HG02884 (cell line): ENCODE results near the gene NREP.
A peak's percentile ranks its signal among the peaks of the same experiment; 100 is the strongest.

Source experiments
- ATAC-seq: cut with Tn5 transposase; IDR thresholded peaks from one replicate; pipeline ENCODE4 v1.9.1; 2021; ENCODE audit warnings: mild to moderate bottlenecking, moderate library complexity; ENCODE audit not compliant: unreplicated experiment

Gene NREP

GRCh38 chr5:111756581-111757354 lies at the start of gene NREP:
TSS of gene NREP (minus strand) at chr5:111757194. CDS start at chr5:111755772, 1,422 bp downstream.
- ATAC-seq: peak; percentile 0

DNA sequence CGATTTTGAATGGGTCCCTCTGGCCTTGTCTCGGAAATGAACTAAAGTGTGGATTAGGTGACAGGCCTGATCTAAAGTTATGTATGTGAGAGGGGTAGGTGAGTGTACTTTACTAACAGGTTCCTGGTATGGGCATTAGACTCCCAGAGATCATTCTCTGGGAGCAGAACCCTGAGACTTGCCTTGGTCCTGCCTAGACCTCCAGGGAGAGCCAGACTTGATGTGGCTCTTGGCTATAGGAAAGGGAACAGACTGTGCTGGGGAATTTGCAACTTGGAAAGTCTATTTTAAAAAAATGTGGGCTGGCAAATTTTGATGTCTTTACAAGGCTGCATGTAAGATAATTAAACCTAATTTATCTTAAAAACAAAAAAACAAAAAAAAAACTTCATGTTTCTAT lies 49.8 kb upstream of the NREP start:
- no peak for ATAC-seq

DNA sequence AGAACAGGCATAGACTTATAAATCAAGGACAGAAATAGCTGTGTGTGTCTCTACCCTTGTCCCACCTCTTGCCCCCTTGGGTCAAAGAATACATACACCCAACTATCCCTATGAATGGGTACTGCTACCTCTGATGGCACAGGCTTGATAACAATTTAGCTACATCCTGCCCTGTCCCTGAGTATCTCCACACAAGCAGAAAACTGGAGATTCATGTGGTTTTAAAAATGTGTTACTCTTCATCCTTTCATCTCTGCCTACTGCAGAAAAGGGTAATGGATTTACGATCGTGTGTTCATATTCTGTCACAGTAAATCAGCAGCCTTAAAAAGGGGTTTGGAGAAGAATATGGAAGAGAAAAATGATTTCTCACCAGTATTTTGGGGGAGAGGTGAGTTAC lies 49.2 kb upstream of the NREP start:
- no peak for ATAC-seq

DNA sequence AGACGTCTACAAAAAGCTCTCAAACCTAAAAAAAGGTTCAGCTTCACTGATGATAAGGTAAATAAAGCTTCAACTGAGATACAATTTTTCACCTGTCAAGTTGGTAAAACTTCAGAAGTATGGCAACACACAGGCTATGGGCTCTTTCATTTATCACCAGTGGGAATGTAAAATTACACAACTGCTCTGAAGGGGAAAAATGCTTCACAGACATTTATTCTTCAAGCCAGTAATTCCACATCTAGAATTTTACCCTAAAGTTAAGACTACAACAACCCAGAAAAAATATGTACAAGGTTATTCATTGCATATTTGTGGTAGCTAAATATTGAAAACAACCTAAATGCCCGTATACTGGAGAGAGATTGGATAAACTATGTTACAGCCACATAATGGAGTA lies 48.1 kb upstream of the NREP start:
- ATAC-seq: no peak

DNA sequence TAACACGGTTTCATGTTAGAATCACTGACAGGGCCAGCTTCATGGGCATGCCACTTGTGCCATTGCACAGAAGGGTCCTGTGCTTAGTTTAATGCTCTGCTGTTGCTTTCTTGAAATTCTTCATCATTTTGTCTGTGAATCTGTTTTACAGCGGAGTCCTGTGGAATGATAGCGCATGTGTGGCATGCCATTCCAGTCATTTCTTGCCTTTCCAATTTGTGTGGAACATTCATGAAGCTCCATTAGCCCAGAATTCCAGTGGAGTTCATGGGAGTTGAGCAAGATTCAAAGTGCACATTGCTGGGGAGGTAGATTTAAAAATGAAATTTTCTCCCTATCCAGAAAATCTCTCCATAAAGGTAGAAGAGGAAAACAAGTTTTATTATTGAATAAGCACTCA lies 43.4 kb upstream of the NREP start:
- no peak for ATAC-seq

- no peak for ATAC-seq
Observed at GRCh38 chr5:111795142-111795541, 38.1 kb upstream of the NREP start.

DNA sequence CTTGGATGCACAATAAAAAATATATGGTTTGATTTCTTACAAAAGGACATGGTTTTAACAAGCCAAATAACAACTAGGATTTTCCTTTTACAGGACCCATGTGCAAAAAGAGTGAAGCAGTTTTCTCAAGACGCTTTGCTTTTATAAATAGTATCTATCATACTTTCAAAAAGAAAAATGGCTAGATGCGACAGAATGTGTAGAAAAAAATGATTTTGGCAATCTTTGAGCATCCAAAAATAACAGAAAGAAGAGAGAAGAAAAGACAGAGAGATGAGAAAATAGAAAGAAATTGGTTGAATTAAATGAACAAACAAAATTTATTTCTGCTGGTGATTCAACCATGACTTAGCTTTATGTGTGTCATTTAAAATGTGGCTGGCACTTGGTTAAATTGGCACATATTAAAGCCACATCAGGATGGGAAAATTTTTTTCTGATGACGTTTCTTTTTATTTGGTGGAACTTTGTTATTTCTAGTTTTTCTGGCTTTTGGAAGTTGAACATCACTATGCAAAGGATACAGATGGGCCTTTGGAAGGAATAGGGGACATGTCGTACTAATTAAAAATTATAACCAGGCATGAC lies 35.6 kb upstream of the NREP start:
- no peak for ATAC-seq

- ATAC-seq: no peak
Observed at GRCh38 chr5:111790295-111790694, 33.3 kb upstream of the NREP start.

GRCh38 chr5:111787006-111787405 lies 30.0 kb upstream of the NREP start:
- ATAC-seq: no peak

- ATAC-seq: no peak
Observed at GRCh38 chr5:111784491-111785181, 27.6 kb upstream of the NREP start.

GRCh38 chr5:111783537-111783936 lies 26.5 kb upstream of the NREP start:
- no peak for ATAC-seq

DNA sequence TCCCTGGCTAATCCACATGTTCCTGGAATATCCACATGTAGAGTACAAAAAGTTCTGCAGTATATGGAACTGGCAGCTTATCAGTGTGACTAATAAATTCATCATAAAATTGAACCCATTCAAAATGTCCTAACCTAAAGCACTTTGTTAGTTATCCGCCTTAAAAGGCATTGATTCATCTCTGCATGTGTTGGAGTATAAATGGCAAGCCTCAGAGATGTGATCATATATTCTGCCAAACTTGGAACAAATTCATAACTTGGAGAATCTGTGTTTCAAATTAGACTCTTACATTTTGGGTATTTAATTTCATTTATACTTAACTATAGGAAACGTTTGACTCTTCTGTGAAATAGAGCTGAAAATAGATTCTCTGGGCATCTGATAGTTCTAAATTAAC lies 25.2 kb upstream of the NREP start:
- ATAC-seq: no peak

DNA sequence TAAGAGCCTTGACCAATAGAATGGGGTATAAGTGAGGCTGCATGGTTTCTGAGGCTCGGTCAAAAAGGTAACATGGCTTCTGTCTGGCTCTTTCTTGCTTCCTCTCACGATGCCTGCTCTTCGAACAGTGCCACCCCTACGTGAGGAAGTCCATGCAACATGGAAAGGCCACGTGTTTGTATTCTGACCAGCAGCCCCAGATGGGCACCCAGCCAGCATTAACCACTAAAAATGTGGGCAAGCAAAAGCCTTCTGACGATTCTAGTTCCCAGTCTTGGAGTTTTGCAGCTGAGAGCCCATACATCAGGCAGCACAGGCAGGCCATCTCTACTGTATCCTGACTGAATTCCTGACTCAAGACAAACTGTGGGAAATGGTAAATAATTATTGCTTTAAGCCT lies 24.2 kb upstream of the NREP start:
- no peak for ATAC-seq

DNA sequence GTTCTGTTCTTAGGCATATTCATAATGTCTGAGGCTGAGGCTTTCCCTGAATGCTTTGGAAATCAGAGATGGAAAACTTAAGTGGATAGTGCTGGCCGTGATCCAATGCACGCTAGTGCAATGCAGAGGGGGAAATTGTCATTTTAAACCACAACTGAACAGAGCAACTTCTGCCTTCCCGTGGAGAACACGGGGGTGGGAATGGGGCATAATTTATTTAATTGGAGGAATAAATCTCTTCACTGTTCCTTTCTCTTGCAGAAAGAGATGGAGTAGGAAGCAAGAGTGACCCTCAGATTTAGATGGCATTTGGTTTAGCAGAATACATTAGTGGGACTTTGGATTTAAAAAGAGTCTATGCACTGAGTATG lies 22.9 kb upstream of the NREP start:
- no peak for ATAC-seq

- no peak for ATAC-seq
Observed at GRCh38 chr5:111779260-111779921, 22.4 kb upstream of the NREP start.

DNA sequence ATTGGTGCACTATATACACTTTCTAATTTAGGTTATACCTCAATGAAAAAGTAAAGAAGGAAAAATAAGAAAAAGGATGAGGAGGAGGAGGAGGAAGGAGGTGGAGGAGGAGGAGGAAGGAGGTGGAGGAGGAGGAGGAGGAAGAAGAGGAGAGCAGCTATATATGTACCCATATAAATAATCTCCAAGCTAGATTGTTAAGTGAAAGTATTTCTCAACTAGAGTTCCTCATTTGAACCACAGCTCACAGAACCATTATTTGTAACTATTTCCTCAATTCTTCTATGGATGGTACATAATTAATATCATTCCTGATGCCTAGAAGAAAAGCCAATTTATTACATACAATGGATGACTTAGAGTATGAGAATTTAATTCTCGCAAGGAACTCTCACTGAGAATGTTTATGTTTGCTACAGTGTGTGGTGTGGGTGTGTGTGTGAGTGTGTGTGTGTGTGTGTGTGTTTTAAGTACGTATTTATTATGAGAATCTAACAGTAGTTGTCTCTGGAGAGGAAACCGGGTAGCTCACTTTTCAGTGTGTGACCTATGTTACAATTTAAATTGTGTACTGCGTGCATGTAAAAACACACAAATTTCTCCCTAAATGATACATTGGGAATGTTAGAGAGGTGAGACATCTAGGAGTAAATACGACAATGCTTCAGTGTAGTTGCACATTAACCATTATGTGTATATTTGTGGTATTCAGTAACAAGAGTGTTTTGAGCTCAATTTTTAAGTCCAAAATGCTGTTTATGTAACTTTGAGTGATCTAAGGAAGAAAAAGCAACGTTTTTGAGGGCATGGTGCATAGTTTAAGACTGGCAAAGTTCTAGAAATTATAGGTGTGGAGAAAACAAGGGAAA lies 20.2 kb upstream of the NREP start:
- ATAC-seq: no peak

DNA sequence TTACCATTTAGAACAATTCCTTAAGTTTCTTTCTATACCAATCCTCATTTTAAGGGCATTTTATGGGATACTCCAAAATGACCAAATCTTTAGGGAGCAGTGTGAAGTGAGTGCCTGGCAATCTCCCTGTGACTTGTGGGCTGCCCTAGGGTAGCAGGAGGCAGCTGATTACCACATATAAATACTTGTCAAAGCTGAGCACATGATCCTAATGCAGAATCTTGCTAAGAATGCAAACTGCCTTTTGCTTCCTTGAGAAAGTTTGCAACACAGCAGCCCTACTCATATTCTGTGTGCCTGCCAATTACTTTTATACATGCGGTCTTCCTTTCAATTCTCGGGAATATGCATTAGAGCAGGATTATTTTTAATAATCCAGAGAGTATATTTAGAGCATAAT lies 18.2 kb upstream of the NREP start:
- no peak for ATAC-seq

DNA sequence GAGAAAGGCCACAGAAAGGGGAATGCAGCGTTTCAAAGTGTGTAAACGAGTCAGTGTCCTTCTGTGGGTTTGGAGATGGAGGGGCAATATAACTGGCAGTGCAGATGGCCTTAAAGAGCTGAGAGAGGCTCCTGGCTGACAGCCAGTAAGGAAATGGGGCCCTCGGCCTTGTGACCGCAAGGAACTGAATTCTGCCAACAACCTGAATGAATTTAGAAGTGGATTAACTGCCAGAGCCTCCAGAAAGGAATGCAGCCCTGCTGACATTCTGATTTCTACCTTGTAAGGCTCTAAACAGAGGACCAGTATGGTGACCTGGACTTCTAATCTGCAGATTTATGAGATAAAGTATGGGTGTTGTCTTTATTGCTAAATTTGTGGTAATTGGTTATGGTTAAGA lies 17.5 kb upstream of the NREP start:
- no peak for ATAC-seq

- ATAC-seq: no peak
Observed at GRCh38 chr5:111772456-111773122, 15.6 kb upstream of the NREP start.

DNA sequence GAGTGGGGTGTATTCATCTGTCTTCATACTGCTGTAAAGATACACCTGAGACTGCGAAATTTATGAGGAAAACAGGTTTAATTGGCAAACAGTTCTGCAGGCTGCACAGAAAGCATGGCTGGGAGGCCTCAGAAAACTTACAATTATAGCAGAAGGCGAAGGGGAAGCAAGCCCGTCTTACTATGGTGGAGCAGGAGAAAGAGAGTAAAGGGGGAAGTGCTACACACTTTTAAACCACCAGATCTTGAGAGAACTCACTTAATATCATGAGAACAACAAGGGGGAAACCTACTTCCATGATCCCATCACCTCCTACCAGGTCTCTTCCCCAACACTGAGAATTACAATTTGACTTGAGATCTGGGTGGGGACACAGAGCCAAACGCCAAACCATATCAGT lies 12.5 kb upstream of the NREP start:
- no peak for ATAC-seq
